HCT116 (cell line): ENCODE measurements around the gene PTMS. TPM values are rescaled to one million over a fixed set of nuclear protein-coding genes. Genes with fewer than 3 reads are reported as not detected.

Experiments used
- ATAC-seq: fragments of 200-7000 bp; cut with Tn5 transposase; 2 replicates; pipeline ENCODE4 v1.9.1; 2020; ENCODE audit warnings: mild to moderate bottlenecking, moderate library complexity
- BruUV-seq: library from RNA; stranded (reverse); fragments of 400-500 nt; replicated peaks from 2 replicates; lab custom pipeline; 2021; lab: Mats Ljungman, UMichigan
- CTCF ChIA-PET: fragments of 300-600 bp; sonication (Branson Sonifier 250); formaldehyde crosslinking; loops from one replicate; lab custom pipeline; 2021; ENCODE audit warnings: antibody characterized with exemption; lab: Charles Lee
- POLR2A ChIA-PET: fragments of 300-600, 350-600 bp; sonication (Branson Sonifier 250); formaldehyde crosslinking; loops from one replicate; lab custom pipeline; 2021; ENCODE audit warnings: antibody characterized with exemption; lab: Charles Lee
- RAD21 ChIA-PET, 2 experiments: fragments of 300-600 bp; sonication (Branson Sonifier 250); formaldehyde crosslinking; loops; one replicate each; lab custom pipeline; 2023; ENCODE audit warnings: low total read pairs in 2 of 2; ENCODE audit not compliant: uncharacterized antibody in 2 of 2, unreplicated experiment in 2 of 2, low non-redundant PET in 1 of 2; lab: Charles Lee
- DNase-seq: peaks from one replicate; pipeline ENCODE4 v3.0.0-alpha.2; 2010; ENCODE audit warnings: low read depth, low spot score
- H2AFZ ChIP-seq: fragments of 200-600 bp; shearing (Covaris generic), sonication (generic); 2 replicates; pipeline ENCODE4 v1.6.1; 2017; ENCODE audit warnings: low read depth, mixed run types, mixed read lengths, antibody characterized with exemption, low read length; ENCODE audit not compliant: poor library complexity, severe bottlenecking
- H3K27ac ChIP-seq: 2 replicates; pipeline ENCODE4 v1.5.1; 2012; ENCODE audit warnings: low read depth, low read length
- H3K27me3 ChIP-seq: fragments of 200-600 bp; sonication (generic); 2 replicates; pipeline ENCODE4 v1.6.1; 2016; ENCODE audit warnings: mixed run types, low read length, mixed read lengths; ENCODE audit not compliant: insufficient read depth
- H3K36me3 ChIP-seq, 2 experiments: fragments of 200-500 bp in 1 of 2; fragments of 200-600 bp in 1 of 2; sonication (Bioruptor generic) in 1 of 2; sonication (generic) in 1 of 2; 2 replicates each; pipeline versions ENCODE4 v1.5.1 to v1.6.1; 2014 to 2016; ENCODE audit warnings: low read length in 2 of 2, inconsistent platforms in 1 of 2, mixed read lengths in 1 of 2, mixed run types in 1 of 2; ENCODE audit not compliant: insufficient read depth in 2 of 2, control insufficient read depth in 1 of 2
- H3K4me1 ChIP-seq, 2 experiments: fragments of 200-600 bp in 1 of 2; sonication (generic) in 1 of 2; 2 replicates each; pipeline versions ENCODE4 v1.5.1 to v1.6.1; 2012 to 2017; ENCODE audit warnings: low read length in 2 of 2, inconsistent platforms in 1 of 2, mild to moderate bottlenecking in 1 of 2, mixed read lengths in 1 of 2, mixed run types in 1 of 2, moderate library complexity in 1 of 2; ENCODE audit not compliant: insufficient read depth in 2 of 2, control insufficient read depth in 1 of 2
- H3K4me2 ChIP-seq: fragments of 200-600 bp; sonication (generic); 2 replicates; pipeline ENCODE4 v1.6.1; 2017; ENCODE audit warnings: mixed run types, low read length, mixed read lengths
- H3K4me3 ChIP-seq, 2 experiments: fragments of 200-600 bp in 1 of 2; sonication (generic) in 1 of 2; replicated peaks in 1 of 2; 2 replicates each; pipeline ENCODE4 v1.5.1; 2011 to 2016; ENCODE audit warnings: low read length in 2 of 2, control low read depth in 1 of 2, low read depth in 1 of 2, mild to moderate bottlenecking in 1 of 2, mixed read lengths in 1 of 2, mixed run types in 1 of 2
- H3K79me2 ChIP-seq: fragments of 200-600 bp; sonication (generic); 2 replicates; pipeline ENCODE4 v1.6.1; 2017; ENCODE audit warnings: mild to moderate bottlenecking, mixed run types, low read length, moderate library complexity, mixed read lengths; ENCODE audit not compliant: insufficient read depth
- H3K9ac ChIP-seq: fragments of 200-600 bp; sonication (generic); 2 replicates; pipeline ENCODE4 v1.6.1; 2016; ENCODE audit warnings: low read length, mixed read lengths
- H3K9me2 ChIP-seq: fragments of 200-600 bp; sonication (generic), shearing (Covaris generic); 2 replicates; pipeline ENCODE4 v1.6.1; 2017; ENCODE audit warnings: mixed run types, mild to moderate bottlenecking, moderate library complexity; ENCODE audit not compliant: insufficient read depth
- H3K9me3 ChIP-seq, 2 experiments: fragments of 200-500 bp in 1 of 2; fragments of 200-600 bp in 1 of 2; sonication (Bioruptor generic) in 1 of 2; sonication (generic) in 1 of 2; 2 replicates each; pipeline ENCODE4 v1.6.1; 2014 to 2017; ENCODE audit warnings: low read length in 2 of 2, mixed read lengths in 2 of 2, inconsistent platforms in 1 of 2, low read depth in 1 of 2, mild to moderate bottlenecking in 1 of 2, mixed run types in 1 of 2, moderate library complexity in 1 of 2; ENCODE audit not compliant: control insufficient read depth in 1 of 2, insufficient read depth in 1 of 2
- H4K20me1 ChIP-seq: fragments of 200-600 bp; sonication (generic), shearing (Covaris generic); 2 replicates; pipeline ENCODE4 v1.6.1; 2017; ENCODE audit warnings: mixed run types, mild to moderate bottlenecking, moderate library complexity; ENCODE audit not compliant: insufficient read depth
- ATF3 ChIP-seq: IDR thresholded peaks from 2 replicates; pipeline ENCODE4 v1.6.1; 2012
- CEBPB ChIP-seq: IDR thresholded peaks from 2 replicates; pipeline ENCODE4 v1.6.1; 2012; ENCODE audit warnings: low read depth
- EGR1 ChIP-seq: IDR thresholded peaks from 2 replicates; pipeline ENCODE4 v1.6.1; 2012; ENCODE audit warnings: low read depth
- ELF1 ChIP-seq: IDR thresholded peaks from 2 replicates; pipeline ENCODE4 v1.6.1; 2012; ENCODE audit warnings: low read depth, borderline replicate concordance
- EZH2 ChIP-seq: fragments of 200-600 bp; sonication (generic); IDR thresholded peaks from 2 replicates; pipeline ENCODE4 v1.6.1; 2017; ENCODE audit warnings: antibody characterized with exemption, mixed run types
- EZH2phosphoT487 ChIP-seq: fragments of 200-600 bp; IDR thresholded peaks from 2 replicates; pipeline ENCODE4 v1.6.1; 2018; ENCODE audit warnings: antibody characterized with exemption, borderline replicate concordance
- JUND ChIP-seq: IDR thresholded peaks from 2 replicates; pipeline ENCODE4 v1.6.1; 2012
- MAX ChIP-seq: IDR thresholded peaks from 2 replicates; pipeline ENCODE4 v1.6.1; 2012
- POLR2A ChIP-seq: IDR thresholded peaks from 2 replicates; pipeline ENCODE4 v1.7.0; 2011; ENCODE audit warnings: borderline replicate concordance; ENCODE audit not compliant: insufficient read depth, insufficient read length; ENCODE audit errors: extremely low read depth
- POLR2AphosphoS5 ChIP-seq: IDR thresholded peaks from 2 replicates; pipeline ENCODE4 v1.6.1; 2011; ENCODE audit warnings: mild to moderate bottlenecking, low read depth, low read length, moderate library complexity
- SRF ChIP-seq: IDR thresholded peaks from 2 replicates; pipeline ENCODE4 v1.6.1; 2012; ENCODE audit warnings: low read depth
- ZFX ChIP-seq: fragments of 450-650 bp; IDR thresholded peaks from 2 replicates; pipeline ENCODE4 v1.6.1; 2017
- intact Hi-C: fragments of 100-400 bp; cut with micrococcal nuclease; formaldehyde crosslinking; loops from 2 replicates; pipeline ENCODE4 v1.10.0; 2022
- total RNA-seq: library from RNA; stranded (reverse); gene quantifications from one replicate; pipeline ENCODE4 v1.2.1, GENCODE V29; 2021; ENCODE audit not compliant: unreplicated experiment
- TF ChIP-seq, protein P1 (sequence below), 3 experiments: fragments of 200-600 bp in 1 of 3; sonication (generic) in 1 of 3; IDR thresholded peaks in 2 of 3; conservative IDR thresholded peaks in 1 of 3; 2 replicates each; pipeline ENCODE4 v1.5.1; 2012 to 2017; ENCODE audit warnings: low read depth in 2 of 3, low read length in 2 of 3, antibody characterized with exemption in 1 of 3, borderline replicate concordance in 1 of 3, control low read depth in 1 of 3, mild to moderate bottlenecking in 1 of 3, mixed read lengths in 1 of 3, mixed run types in 1 of 3, moderate library complexity in 1 of 3; ENCODE audit not compliant: insufficient read depth in 1 of 3
- TF ChIP-seq, protein P2 (sequence below): IDR thresholded peaks from 2 replicates; pipeline ENCODE4 v1.6.1; 2011; ENCODE audit warnings: mild to moderate bottlenecking, low read length, moderate library complexity; ENCODE audit not compliant: insufficient replicate concordance; ENCODE audit errors: extremely low read depth

The PTMS gene
- total RNA-seq, 1 experiment from 2014 or later: 494 TPM

GRCh38 chr12:6773590-6774351, 7.6 kb downstream of the PTMS start:
- TF ChIP-seq MAX (no peak), ATF3 (no peak), ELF1 (no peak), ZFX (no peak), CEBPB (no peak), POLR2A (no peak), POLR2AphosphoS5 (no peak), EZH2 (no peak), JUND (no peak), EZH2phosphoT487 (no peak), EGR1 (no peak), SRF (no peak)
- TF ChIP-seq, protein P1, sequence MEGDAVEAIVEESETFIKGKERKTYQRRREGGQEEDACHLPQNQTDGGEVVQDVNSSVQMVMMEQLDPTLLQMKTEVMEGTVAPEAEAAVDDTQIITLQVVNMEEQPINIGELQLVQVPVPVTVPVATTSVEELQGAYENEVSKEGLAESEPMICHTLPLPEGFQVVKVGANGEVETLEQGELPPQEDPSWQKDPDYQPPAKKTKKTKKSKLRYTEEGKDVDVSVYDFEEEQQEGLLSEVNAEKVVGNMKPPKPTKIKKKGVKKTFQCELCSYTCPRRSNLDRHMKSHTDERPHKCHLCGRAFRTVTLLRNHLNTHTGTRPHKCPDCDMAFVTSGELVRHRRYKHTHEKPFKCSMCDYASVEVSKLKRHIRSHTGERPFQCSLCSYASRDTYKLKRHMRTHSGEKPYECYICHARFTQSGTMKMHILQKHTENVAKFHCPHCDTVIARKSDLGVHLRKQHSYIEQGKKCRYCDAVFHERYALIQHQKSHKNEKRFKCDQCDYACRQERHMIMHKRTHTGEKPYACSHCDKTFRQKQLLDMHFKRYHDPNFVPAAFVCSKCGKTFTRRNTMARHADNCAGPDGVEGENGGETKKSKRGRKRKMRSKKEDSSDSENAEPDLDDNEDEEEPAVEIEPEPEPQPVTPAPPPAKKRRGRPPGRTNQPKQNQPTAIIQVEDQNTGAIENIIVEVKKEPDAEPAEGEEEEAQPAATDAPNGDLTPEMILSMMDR (IDR thresholded peaks at IDR 0.05 in 2 of 3, conservative IDR thresholded peaks at IDR 0.05 in 1 of 3; ENCODE audit: borderline replicate concordance in 1 of 3, insufficient read depth in 1 of 3, low read depth in 2 of 3, low read length in 2 of 3): no peak
- TF ChIP-seq, protein P2, sequence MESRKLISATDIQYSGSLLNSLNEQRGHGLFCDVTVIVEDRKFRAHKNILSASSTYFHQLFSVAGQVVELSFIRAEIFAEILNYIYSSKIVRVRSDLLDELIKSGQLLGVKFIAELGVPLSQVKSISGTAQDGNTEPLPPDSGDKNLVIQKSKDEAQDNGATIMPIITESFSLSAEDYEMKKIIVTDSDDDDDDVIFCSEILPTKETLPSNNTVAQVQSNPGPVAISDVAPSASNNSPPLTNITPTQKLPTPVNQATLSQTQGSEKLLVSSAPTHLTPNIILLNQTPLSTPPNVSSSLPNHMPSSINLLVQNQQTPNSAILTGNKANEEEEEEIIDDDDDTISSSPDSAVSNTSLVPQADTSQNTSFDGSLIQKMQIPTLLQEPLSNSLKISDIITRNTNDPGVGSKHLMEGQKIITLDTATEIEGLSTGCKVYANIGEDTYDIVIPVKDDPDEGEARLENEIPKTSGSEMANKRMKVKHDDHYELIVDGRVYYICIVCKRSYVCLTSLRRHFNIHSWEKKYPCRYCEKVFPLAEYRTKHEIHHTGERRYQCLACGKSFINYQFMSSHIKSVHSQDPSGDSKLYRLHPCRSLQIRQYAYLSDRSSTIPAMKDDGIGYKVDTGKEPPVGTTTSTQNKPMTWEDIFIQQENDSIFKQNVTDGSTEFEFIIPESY: no peak
- H3K27ac ChIP-seq: no peak overlapping the region
- H3K4me2 ChIP-seq: no peak overlapping the region
- H3K4me1 ChIP-seq: peaks cover 12 to 31% of the 10 kb centered on the region in 2 experiments; a peak in 3 of 4 replicates
- no peak overlapping the region for H3K9ac ChIP-seq
- RAD21 ChIA-PET: no interaction called here
- no peak for ATAC-seq
- BruUV-seq: no TSS peak
- CTCF ChIA-PET: interaction anchor here (1.0 kb wide), 1 partner anchor 21 kb away, joined by 3 read pairs; the partner anchor contains the start of gene MLF2
- H3K79me2 ChIP-seq: peaks cover 9% of the 10 kb centered on the region
- DNase-seq: no peak
- H3K4me3 ChIP-seq: no peak overlapping the region
- no peaks in the 10 kb centered on the region for H3K9me3 ChIP-seq
- H2AFZ ChIP-seq: no peak overlapping the region
- peaks cover 9 to 13% of the 10 kb centered on the region in 2 experiments; a peak in 3 of 4 replicates for H3K36me3 ChIP-seq
- intact Hi-C loops: no loop called here
- H4K20me1 ChIP-seq: no peaks in the 10 kb centered on the region
- no peaks in the 10 kb centered on the region for H3K27me3 ChIP-seq
- no peaks in the 10 kb centered on the region for H3K9me2 ChIP-seq
- POLR2A ChIA-PET: interaction anchor here (1.8 kb wide), 2 partner anchors 8 to 20 kb away, joined by 3 to 7 read pairs; partner anchors contain the start of gene PTMS
